ENCODE data around the gene HSCB. TPM values are rescaled to one million over a fixed set of nuclear protein-coding genes. Genes with fewer than 3 reads are reported as not detected.

HSCB gene
- total and polyA plus RNA-seq, 2 donors = 9.3 to 30.3 TPM

GRCh38 chr22:28793976-28794584 lies 52.2 kb downstream of the HSCB start:
- Histone ChIP-seq H3K9me3 (ENCODE audit: control insufficient read depth in 2 of 2, insufficient read depth in 1 of 2, low read length in 1 of 2) (peaks cover 0 to 3% of the 10 kb centered on the region in 2 donors), H3K36me3 (ENCODE audit: control insufficient read depth in 2 of 2, insufficient read depth in 2 of 2, low read length in 1 of 2) (peaks cover 21 to 49% of the 10 kb centered on the region in 2 donors), H3K27me3 (ENCODE audit: control insufficient read depth in 2 of 2, insufficient read depth in 1 of 2, low read length in 1 of 2) (no peaks in the 10 kb centered on the region), H3K4me3 (ENCODE audit: low read length in 2 of 2) (no peak overlapping the region), H3K4me1 (ENCODE audit: control insufficient read depth in 2 of 2, insufficient read depth in 2 of 2, low read length in 2 of 2) (peaks cover 16 to 46% of the 10 kb centered on the region in 2 donors), H3K27ac (ENCODE audit: low read depth in 1 of 2, low read length in 1 of 2) (peak overlapping the region in 1 of 2 donors; percentile 30)
- DNase-seq (ENCODE audit: low read depth in 6 of 9, low spot score in 9 of 9) = no peak
- WGBS = 93% methylated on average over 4 of the region's 4 CpGs

GRCh38 chr22:28795071-28795693 lies 53.3 kb downstream of the HSCB start:
- H3K36me3 ChIP-seq (ENCODE audit: control insufficient read depth in 2 of 2, insufficient read depth in 2 of 2, low read length in 1 of 2) = peaks cover 21 to 47% of the 10 kb centered on the region in 2 donors
- peak overlapping the region in 1 of 2 donors; percentile 8 for H3K4me3 ChIP-seq (ENCODE audit: low read length in 2 of 2)
- H3K4me1 ChIP-seq (ENCODE audit: control insufficient read depth in 2 of 2, insufficient read depth in 2 of 2, low read length in 2 of 2) = peaks cover 16 to 46% of the 10 kb centered on the region in 2 donors
- no peak for DNase-seq (ENCODE audit: low read depth in 6 of 9, low spot score in 9 of 9)
- H3K9me3 ChIP-seq (ENCODE audit: control insufficient read depth in 2 of 2, insufficient read depth in 1 of 2, low read length in 1 of 2) = peaks cover 0 to under 1% of the 10 kb centered on the region in 2 donors
- peak overlapping the region in 1 of 2 donors; percentile 39 for H3K27ac ChIP-seq (ENCODE audit: low read depth in 1 of 2, low read length in 1 of 2)
- no peaks in the 10 kb centered on the region for H3K27me3 ChIP-seq (ENCODE audit: control insufficient read depth in 2 of 2, insufficient read depth in 1 of 2, low read length in 1 of 2)
- 93% methylated on average over 6 of the region's 6 CpGs for WGBS

- Histone ChIP-seq H3K36me3 (ENCODE audit: control insufficient read depth in 2 of 2, insufficient read depth in 2 of 2, low read length in 1 of 2) (peaks cover 21 to 47% of the 10 kb centered on the region in 2 donors), H3K27ac (ENCODE audit: low read depth in 1 of 2, low read length in 1 of 2) (peak overlapping the region in 1 of 2 donors; percentile 39), H3K27me3 (ENCODE audit: control insufficient read depth in 2 of 2, insufficient read depth in 1 of 2, low read length in 1 of 2) (no peaks in the 10 kb centered on the region), H3K4me1 (ENCODE audit: control insufficient read depth in 2 of 2, insufficient read depth in 2 of 2, low read length in 2 of 2) (peaks cover 16 to 43% of the 10 kb centered on the region in 2 donors), H3K9me3 (ENCODE audit: control insufficient read depth in 2 of 2, insufficient read depth in 1 of 2, low read length in 1 of 2) (no peaks in the 10 kb centered on the region), H3K4me3 (ENCODE audit: low read length in 2 of 2) (peak overlapping the region in 1 of 2 donors; percentile 11)
- DNase-seq (ENCODE audit: low read depth in 6 of 9, low spot score in 9 of 9) = no peak
- WGBS = 97% methylated on average over 5 of the region's 5 CpGs
Measured at GRCh38 chr22:28795932-28796856, 54.4 kb downstream of the HSCB start.

GRCh38 chr22:28798810-28799605 lies 57.2 kb downstream of the HSCB start:
- Histone ChIP-seq H3K27ac (ENCODE audit: low read depth in 1 of 2, low read length in 1 of 2) (peak overlapping the region; percentile 87 to 90), H3K4me1 (ENCODE audit: control insufficient read depth in 2 of 2, insufficient read depth in 2 of 2, low read length in 2 of 2) (peaks cover 15 to 50% of the 10 kb centered on the region in 2 donors)
- peak in 1 of 9 donors; percentile 56 for DNase-seq (ENCODE audit: low read depth in 6 of 9, low spot score in 9 of 9)

GRCh38 chr22:28799606-28800307 lies 57.9 kb downstream of the HSCB start:
- Histone ChIP-seq H3K27me3 (ENCODE audit: control insufficient read depth in 2 of 2, insufficient read depth in 1 of 2, low read length in 1 of 2) (no peaks in the 10 kb centered on the region), H3K27ac (ENCODE audit: low read depth in 1 of 2, low read length in 1 of 2) (peak overlapping the region; percentile 87 to 90), H3K4me1 (ENCODE audit: control insufficient read depth in 2 of 2, insufficient read depth in 2 of 2, low read length in 2 of 2) (peaks cover 18 to 50% of the 10 kb centered on the region in 2 donors), H3K4me3 (ENCODE audit: low read length in 2 of 2) (peak overlapping the region; percentile 68 to 93), H3K9me3 (ENCODE audit: control insufficient read depth in 2 of 2, insufficient read depth in 1 of 2, low read length in 1 of 2) (no peaks in the 10 kb centered on the region), H3K36me3 (ENCODE audit: control insufficient read depth in 2 of 2, insufficient read depth in 2 of 2, low read length in 1 of 2) (peaks cover 14 to 33% of the 10 kb centered on the region in 2 donors)
- peak in 1 of 9 donors; percentile 57 for DNase-seq (ENCODE audit: low read depth in 6 of 9, low spot score in 9 of 9)
- WGBS = under 1% methylated on average over 31 of the region's 31 CpGs

More at GRCh38 chr22:28798810-28799605, 57.2 kb downstream of the HSCB start:
- Histone ChIP-seq H3K36me3 (ENCODE audit: control insufficient read depth in 2 of 2, insufficient read depth in 2 of 2, low read length in 1 of 2) (peaks cover 20 to 40% of the 10 kb centered on the region in 2 donors), H3K4me3 (ENCODE audit: low read length in 2 of 2) (peak overlapping the region; percentile 68 to 93), H3K27me3 (ENCODE audit: control insufficient read depth in 2 of 2, insufficient read depth in 1 of 2, low read length in 1 of 2) (no peaks in the 10 kb centered on the region), H3K9me3 (ENCODE audit: control insufficient read depth in 2 of 2, insufficient read depth in 1 of 2, low read length in 1 of 2) (no peaks in the 10 kb centered on the region)
- WGBS = 3% methylated on average over 7 of the region's 7 CpGs

GRCh38 chr22:28800308-28801041 lies 58.6 kb downstream of the HSCB start, which contains the start of gene XBP1:
Gene XBP1 (minus strand): TSS chr22:28800569.
- under 1% methylated on average over 78 of the region's 78 CpGs for WGBS
- H3K4me1 ChIP-seq (ENCODE audit: control insufficient read depth in 2 of 2, insufficient read depth in 2 of 2, low read length in 2 of 2) = peaks cover 18 to 45% of the 10 kb centered on the region in 2 donors

GRCh38 chr22:28801845-28802594 lies 60.2 kb downstream of the HSCB start:
- Histone ChIP-seq H3K27me3 (ENCODE audit: control insufficient read depth in 2 of 2, insufficient read depth in 1 of 2, low read length in 1 of 2) (no peaks in the 10 kb centered on the region), H3K4me3 (ENCODE audit: low read length in 2 of 2) (peak overlapping the region; percentile 68 to 93), H3K9me3 (ENCODE audit: control insufficient read depth in 2 of 2, insufficient read depth in 1 of 2, low read length in 1 of 2) (no peaks in the 10 kb centered on the region), H3K36me3 (ENCODE audit: control insufficient read depth in 2 of 2, insufficient read depth in 2 of 2, low read length in 1 of 2) (peaks cover 0 to 10% of the 10 kb centered on the region in 2 donors), H3K27ac (ENCODE audit: low read depth in 1 of 2, low read length in 1 of 2) (peak overlapping the region; percentile 64 to 90), H3K4me1 (ENCODE audit: control insufficient read depth in 2 of 2, insufficient read depth in 2 of 2, low read length in 2 of 2) (peaks cover 13 to 39% of the 10 kb centered on the region in 2 donors)
- 6% methylated on average over 14 of the region's 14 CpGs for WGBS
- peak in 2 of 9 donors; percentile 42 to 77 for DNase-seq (ENCODE audit: low read depth in 6 of 9, low spot score in 9 of 9)

More at GRCh38 chr22:28800308-28801041, 58.6 kb downstream of the HSCB start, which contains the start of gene XBP1:
- DNase-seq (ENCODE audit: low read depth in 6 of 9, low spot score in 9 of 9) = peak in 7 of 9 donors; percentile 82 to 94 (median 88)
- no peaks in the 10 kb centered on the region for H3K9me3 ChIP-seq (ENCODE audit: control insufficient read depth in 2 of 2, insufficient read depth in 1 of 2, low read length in 1 of 2)
- H3K27ac ChIP-seq (ENCODE audit: low read depth in 1 of 2, low read length in 1 of 2) = peak within 1 kb of the TSS; percentile 87 to 90
- H3K4me3 ChIP-seq (ENCODE audit: low read length in 2 of 2) = peak within 1 kb of the TSS; percentile 68 to 93
- H3K36me3 ChIP-seq (ENCODE audit: control insufficient read depth in 2 of 2, insufficient read depth in 2 of 2, low read length in 1 of 2) = peaks cover 9 to 26% of the 10 kb centered on the region in 2 donors
- H3K27me3 ChIP-seq (ENCODE audit: control insufficient read depth in 2 of 2, insufficient read depth in 1 of 2, low read length in 1 of 2) = no peaks in the 10 kb centered on the region

Measured in thymus (tissue), 11 donors.